GM15510 (cell line): ENCODE data around the gene ADPRM.

ENCODE experiments used
- POLR2A ChIP-seq: IDR thresholded peaks from 3 replicates; pipeline ENCODE4 v1.6.1; 2011; ENCODE audit warnings: borderline replicate concordance; ENCODE audit not compliant: insufficient read length; ENCODE audit errors: extremely low read depth

Gene ADPRM

DNA sequence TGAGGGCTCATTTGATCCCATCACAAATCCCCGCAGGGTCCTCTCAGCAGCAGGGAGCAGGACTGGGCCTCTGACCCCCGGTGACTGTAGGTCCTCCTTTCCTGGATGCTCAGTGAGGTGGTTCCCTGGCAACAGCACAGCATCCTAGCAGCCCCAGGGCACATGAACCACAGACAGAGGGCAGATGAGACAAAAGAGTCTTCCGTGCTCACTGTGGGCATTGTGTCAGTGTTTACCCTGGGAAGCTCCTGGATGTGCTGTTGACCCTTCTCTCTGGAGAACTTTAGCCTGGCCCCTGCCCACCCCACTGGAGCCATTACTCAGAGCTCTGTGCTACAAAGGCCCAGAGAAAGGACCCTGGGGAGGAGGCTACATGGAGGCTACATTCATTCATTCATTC, 54.2 kb downstream of the ADPRM start:
- no peak for TF ChIP-seq POLR2A

DNA sequence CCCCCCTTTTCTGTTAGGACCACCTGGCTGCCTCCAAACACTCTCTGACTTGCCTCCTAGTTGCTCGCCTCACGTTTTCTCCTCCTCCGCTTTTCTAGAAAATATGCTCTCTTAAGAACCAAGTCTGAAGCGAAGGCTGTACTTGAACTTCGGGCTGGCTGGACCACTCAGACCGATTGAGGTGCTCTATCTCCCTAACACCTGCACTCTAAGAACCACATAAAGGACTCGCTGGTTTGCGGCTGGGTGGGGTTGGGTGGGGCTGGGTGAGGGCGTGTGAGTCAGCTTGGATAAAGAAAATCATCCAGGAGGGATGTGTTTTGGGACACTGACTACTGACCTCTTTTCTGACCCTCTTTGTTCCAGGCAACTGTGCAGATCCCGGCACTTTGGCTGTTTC, 55.3 kb downstream of the ADPRM start:
- TF ChIP-seq POLR2A: no peak

DNA sequence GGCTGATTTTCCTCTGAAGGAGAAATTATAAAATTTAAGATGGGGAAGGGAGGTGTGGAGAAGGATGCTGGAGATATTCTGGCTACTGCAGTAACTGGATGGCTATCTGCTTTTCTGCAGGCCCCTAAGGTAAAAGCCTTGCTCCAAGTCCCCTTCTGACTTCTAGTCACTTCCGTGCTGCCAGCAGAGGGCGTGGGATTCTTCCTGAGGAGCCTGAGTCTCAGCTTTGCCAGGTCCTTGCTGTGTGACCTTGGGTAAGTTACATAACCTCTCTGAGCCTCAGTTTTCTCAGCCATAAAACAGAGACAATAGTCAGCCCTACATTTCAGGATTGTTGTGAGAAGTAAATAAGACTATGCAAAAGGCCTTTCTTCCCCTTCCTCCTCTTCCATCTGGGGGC, 56.7 kb downstream of the ADPRM start:
- no peak for TF ChIP-seq POLR2A

DNA sequence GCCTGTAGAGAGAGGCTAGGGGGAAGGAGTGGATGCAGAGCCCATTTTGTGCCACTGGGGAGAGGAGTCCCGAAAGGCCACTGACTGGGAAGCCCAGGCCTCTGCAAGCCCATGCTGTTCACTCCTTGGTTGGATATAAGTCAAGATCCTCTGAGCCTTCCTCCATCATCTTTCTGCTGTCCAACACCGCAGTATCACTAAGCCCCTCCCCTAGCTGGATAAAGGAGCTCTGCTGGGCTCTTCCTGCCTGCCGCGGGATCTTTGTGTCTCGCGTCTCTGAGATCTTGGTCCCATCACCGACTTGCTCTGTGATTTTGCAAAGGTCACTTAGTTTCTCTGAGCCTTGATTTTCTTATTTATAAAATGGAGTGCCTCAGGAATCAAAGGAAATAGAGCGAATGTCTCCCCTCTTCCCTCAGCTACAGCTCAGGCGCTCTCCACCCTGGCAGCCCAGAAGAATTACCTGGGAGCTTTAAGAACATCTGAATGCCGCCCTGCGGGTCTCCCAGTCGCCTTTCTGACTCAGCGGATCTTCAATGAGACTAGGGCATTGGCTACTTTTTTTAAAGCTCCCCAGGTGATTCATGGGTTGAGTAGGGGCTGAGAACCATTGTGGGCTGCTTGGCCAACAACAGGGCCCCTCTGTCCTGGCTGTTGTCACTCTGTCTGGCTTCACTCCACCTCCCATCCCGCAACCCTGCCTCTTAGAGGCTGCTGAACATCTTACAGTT, 57.6 kb downstream of the ADPRM start:
- TF ChIP-seq POLR2A: no peak

DNA sequence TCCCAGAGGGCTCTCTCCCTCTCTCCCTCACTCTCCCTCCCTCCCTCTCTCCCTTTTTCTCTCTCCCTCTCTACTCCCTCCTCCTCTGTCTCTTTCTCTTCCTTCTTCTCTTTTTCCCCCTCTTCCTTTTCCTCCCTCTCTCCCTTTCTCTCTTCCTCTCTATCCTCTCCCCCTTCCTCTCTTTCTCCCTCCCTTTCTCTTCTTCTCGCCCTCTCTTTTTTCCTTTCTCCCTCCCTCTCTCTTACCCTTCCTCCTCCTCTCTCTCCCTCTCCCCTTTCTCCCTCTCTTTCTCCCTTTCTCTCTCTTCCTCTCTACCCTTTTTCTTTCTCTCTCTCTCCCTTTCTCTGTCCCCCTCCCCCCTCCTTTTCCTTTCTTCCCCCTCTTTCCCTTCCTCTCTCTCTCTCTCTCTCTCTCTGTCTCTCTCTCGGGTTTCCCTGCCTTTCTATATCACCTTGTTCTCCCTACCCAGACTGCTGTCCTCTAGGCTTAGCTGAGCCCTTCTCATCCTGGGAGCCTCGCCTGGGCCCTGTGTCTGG, 58.3 kb downstream of the ADPRM start:
- TF ChIP-seq POLR2A: no peak

DNA sequence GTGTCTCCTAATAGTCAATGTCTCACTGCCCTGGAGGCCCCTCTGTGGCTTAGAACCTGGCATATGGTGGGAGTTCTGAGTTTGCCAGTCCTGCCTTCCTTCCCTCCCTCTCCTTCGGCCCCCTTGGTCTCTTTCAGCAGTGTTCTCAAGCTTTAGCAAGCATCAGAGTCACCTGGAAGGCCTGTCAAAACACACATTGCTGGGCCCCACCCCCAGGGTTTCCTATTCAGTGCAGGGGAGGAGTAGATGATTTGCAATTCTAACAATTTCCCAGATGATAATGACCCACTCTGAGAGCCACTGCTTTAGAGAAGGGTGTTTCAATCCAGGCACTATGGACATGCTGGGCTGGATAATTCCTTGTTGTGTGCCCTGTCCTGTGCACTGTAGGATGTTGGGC, 58.8 kb downstream of the ADPRM start:
- no peak for TF ChIP-seq POLR2A

DNA sequence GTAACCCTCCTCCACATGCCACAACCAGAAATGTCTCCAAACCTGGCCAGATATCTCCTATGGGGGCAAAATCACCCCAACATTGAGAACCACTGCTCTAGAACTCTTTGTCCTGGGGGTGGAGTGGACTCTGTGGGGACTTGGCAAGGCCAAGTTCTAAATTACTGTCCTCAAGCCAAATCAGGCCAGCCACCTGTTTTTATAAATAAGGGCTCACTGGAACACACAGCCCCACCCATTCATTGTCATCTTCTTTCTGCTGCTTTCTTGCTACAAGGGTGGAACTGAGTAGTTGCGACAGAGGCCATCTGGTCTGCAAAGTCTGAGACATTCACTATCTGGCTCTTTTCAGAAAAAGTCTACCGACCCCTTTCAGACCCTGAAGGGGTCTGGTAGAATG, 59.2 kb downstream of the ADPRM start:
- no peak for TF ChIP-seq POLR2A

DNA sequence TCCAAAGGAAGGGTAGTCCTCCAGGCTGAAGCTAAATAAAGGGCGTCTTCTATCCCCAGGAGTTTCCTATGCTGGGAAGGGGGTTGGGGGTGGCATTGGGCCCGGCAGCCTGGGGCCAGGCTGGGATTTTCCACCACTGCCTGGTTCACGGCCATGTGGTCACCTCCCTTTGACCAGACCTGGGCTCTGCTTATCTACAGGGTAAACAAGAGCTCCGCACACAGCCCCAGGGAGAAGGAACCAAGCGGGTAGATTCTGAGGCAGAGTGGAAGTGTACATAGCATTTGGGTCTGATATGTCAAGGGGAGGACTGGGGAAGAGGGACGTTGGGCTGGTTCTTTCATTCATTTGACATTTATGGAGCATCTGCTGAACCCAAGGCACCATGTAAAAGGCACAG, 59.7 kb downstream of the ADPRM start:
- no peak for TF ChIP-seq POLR2A

DNA sequence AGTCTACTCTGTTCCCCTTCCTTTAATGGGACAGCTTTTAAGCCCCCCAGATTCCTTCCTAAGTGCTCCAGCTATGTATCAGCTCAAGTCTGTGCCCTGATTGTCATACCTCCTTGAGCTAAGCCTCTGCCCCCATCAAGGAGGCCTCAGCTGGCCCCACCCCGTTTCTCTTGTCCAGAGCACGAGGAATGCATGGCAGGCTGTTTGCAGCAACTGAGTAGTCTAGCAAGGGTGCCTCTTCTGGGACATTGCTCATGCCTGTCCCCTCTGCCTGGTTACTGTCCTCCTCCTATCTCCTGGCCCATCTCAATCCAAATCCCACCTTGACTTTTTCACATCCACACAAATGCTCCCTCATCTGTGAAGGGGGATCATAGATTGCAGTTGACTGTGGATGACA, 60.3 kb downstream of the ADPRM start:
- TF ChIP-seq POLR2A: no peak

DNA sequence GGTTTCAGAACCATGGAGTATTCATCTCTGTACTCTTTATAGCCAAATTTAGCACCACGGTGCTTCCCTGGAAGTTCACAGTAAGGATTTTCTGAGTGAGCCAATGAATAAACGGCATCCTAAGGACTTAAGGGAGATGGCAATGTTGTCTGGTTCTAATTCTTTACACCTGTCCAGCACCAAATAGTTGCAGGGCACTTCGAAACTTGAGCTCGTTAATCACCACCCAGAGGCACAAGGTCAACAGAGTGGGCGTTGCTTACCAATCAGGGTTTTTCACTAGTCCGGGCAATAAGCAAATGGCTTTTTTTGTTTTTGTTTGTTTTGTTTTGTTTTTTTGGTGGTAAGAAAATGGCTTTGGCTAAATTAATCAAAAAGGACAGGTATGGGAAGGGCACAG, 60.7 kb downstream of the ADPRM start:
- no peak for TF ChIP-seq POLR2A
